Fibroblast of skin of left quadriceps (primary cell): ENCODE data around the gene MLLT10.

Experiments used
- DNase-seq, 2 experiments: peaks; one replicate each; pipeline ENCODE4 v3.0.0-alpha.2; 2013; ENCODE audit warnings: low read depth in 2 of 2

The MLLT10 gene

GRCh38 chr10:21637795-21638194, 103.8 kb downstream of the MLLT10 start:
- no peak for DNase-seq

GRCh38 chr10:21638681-21639080, 104.6 kb downstream of the MLLT10 start:
- no peak for DNase-seq

- DNase-seq: no peak
Observed at GRCh38 chr10:21648040-21648439, 114.0 kb downstream of the MLLT10 start.

- no peak for DNase-seq
Observed at GRCh38 chr10:21649454-21649872, 115.4 kb downstream of the MLLT10 start.

GRCh38 chr10:21650353-21650752, 116.3 kb downstream of the MLLT10 start:
- peak; percentile 15 to 19 for DNase-seq

GRCh38 chr10:21655236-21655635, 121.2 kb downstream of the MLLT10 start:
- no peak for DNase-seq

GRCh38 chr10:21655687-21656086, 121.7 kb downstream of the MLLT10 start:
- no peak for DNase-seq

- DNase-seq: no peak
Observed at GRCh38 chr10:21661087-21661486, 127.1 kb downstream of the MLLT10 start.

GRCh38 chr10:21661935-21662334, 127.9 kb downstream of the MLLT10 start:
- DNase-seq: no peak

GRCh38 chr10:21662635-21663034, 128.6 kb downstream of the MLLT10 start:
- DNase-seq: no peak

- DNase-seq: no peak
Observed at GRCh38 chr10:21668831-21669230, 134.8 kb downstream of the MLLT10 start.

GRCh38 chr10:21670391-21670790, 136.4 kb downstream of the MLLT10 start:
- DNase-seq: no peak

- no peak for DNase-seq
Observed at GRCh38 chr10:21673668-21674067, 139.6 kb downstream of the MLLT10 start.

- peak in 1 of 2 experiments; percentile 1 for DNase-seq
Observed at GRCh38 chr10:21675157-21675796, 141.2 kb downstream of the MLLT10 start.

GRCh38 chr10:21677551-21677950, 143.5 kb downstream of the MLLT10 start:
- DNase-seq: no peak

GRCh38 chr10:21681156-21681555, 147.1 kb downstream of the MLLT10 start:
- no peak for DNase-seq

GRCh38 chr10:21687266-21688008, 153.4 kb downstream of the MLLT10 start:
- DNase-seq: peak; percentile 29 to 40

GRCh38 chr10:21688009-21688332, 153.9 kb downstream of the MLLT10 start:
- no peak for DNase-seq

- no peak for DNase-seq
Observed at GRCh38 chr10:21688870-21689269, 154.8 kb downstream of the MLLT10 start.

GRCh38 chr10:21689881-21690280, 155.8 kb downstream of the MLLT10 start:
- DNase-seq: no peak

GRCh38 chr10:21692916-21693315, 158.9 kb downstream of the MLLT10 start:
- no peak for DNase-seq

GRCh38 chr10:21693418-21693817, 159.4 kb downstream of the MLLT10 start:
- no peak for DNase-seq

GRCh38 chr10:21694631-21695030, 160.6 kb downstream of the MLLT10 start:
- DNase-seq: peak; percentile 74 to 76

- no peak for DNase-seq
Observed at GRCh38 chr10:21696302-21696701, 162.3 kb downstream of the MLLT10 start.
